GM12878 (cell line): ENCODE measurements around the gene GRIPAP1.

Experiments used
- CHD4 ChIP-seq: fragments of 200-600 bp; sonication (generic); IDR thresholded peaks from 2 replicates; pipeline ENCODE4 v1.6.1; 2016; ENCODE audit warnings: mild to moderate bottlenecking
- CTCF ChIP-seq, 3 experiments: IDR thresholded peaks in 2 of 3; conservative IDR thresholded peaks in 1 of 3; 2 replicates each; pipeline ENCODE4 v1.5.1; 2011; ENCODE audit warnings: low read depth in 3 of 3, low read length in 3 of 3, mild to moderate bottlenecking in 3 of 3, control low read depth in 2 of 3, moderate library complexity in 2 of 3, inconsistent platforms in 1 of 3, mixed read lengths in 1 of 3; ENCODE audit not compliant: control insufficient read depth in 2 of 3, insufficient read depth in 1 of 3; ENCODE audit errors: extremely low read depth in 1 of 3
- EGR1 ChIP-seq, 2 experiments: IDR thresholded peaks; 1 replicate in 1 of 2; 2 replicates in 1 of 2; pipeline ENCODE4 v1.6.1; 2011 to 2012; ENCODE audit warnings: low read depth in 2 of 2, low read length in 2 of 2, borderline replicate concordance in 1 of 2, mild to moderate bottlenecking in 1 of 2, moderate library complexity in 1 of 2
- EP300 ChIP-seq, 2 experiments: fragments of 150-350 bp in 1 of 2; IDR thresholded peaks; 2 replicates each; pipeline ENCODE4 v1.6.1; 2011 to 2012; ENCODE audit warnings: low read depth in 2 of 2, low read length in 2 of 2, borderline replicate concordance in 1 of 2, improper control_type of control experiment in 1 of 2, inconsistent platforms in 1 of 2; ENCODE audit not compliant: control insufficient read depth in 1 of 2
- POLR2A ChIP-seq: IDR thresholded peaks from 2 replicates; pipeline ENCODE4 v1.6.1; 2011; ENCODE audit warnings: low read depth, mild to moderate bottlenecking, low read length
- USF1 ChIP-seq: IDR thresholded peaks from 2 replicates; pipeline ENCODE4 v1.6.1; 2011; ENCODE audit warnings: borderline replicate concordance, low read depth, mild to moderate bottlenecking, moderate library complexity, mixed read lengths, low read length; ENCODE audit not compliant: insufficient read depth; ENCODE audit errors: extremely low read length
- ZNF24 ChIP-seq: fragments of 450-650 bp; IDR thresholded peaks from 2 replicates; pipeline ENCODE4 v1.6.1; 2017; ENCODE audit warnings: antibody characterized with exemption, mild to moderate bottlenecking
- TF ChIP-seq, protein P1 (sequence below): IDR thresholded peaks from 2 replicates; pipeline ENCODE4 v1.6.1; 2012; ENCODE audit warnings: mild to moderate bottlenecking, low read depth, low read length
- TF ChIP-seq, protein P2 (sequence below): fragments of 450-650 bp; formaldehyde crosslinking; IDR thresholded peaks from 2 replicates; pipeline ENCODE4 v1.4.0; 2020; ENCODE audit warnings: mild to moderate bottlenecking, moderate library complexity

GRCh38 chrX:49003696-49004095, 1.6 kb upstream of the GRIPAP1 start:
- no peak for TF ChIP-seq USF1
- no peak for TF ChIP-seq CHD4
- TF ChIP-seq POLR2A, result no peak
- no peak for TF ChIP-seq ZNF24
- TF ChIP-seq EGR1 (IDR thresholded peaks at IDR 0.05; ENCODE audit: borderline replicate concordance in 1 of 2, low read depth in 2 of 2, low read length in 2 of 2), result no peak
- TF ChIP-seq, protein P1, sequence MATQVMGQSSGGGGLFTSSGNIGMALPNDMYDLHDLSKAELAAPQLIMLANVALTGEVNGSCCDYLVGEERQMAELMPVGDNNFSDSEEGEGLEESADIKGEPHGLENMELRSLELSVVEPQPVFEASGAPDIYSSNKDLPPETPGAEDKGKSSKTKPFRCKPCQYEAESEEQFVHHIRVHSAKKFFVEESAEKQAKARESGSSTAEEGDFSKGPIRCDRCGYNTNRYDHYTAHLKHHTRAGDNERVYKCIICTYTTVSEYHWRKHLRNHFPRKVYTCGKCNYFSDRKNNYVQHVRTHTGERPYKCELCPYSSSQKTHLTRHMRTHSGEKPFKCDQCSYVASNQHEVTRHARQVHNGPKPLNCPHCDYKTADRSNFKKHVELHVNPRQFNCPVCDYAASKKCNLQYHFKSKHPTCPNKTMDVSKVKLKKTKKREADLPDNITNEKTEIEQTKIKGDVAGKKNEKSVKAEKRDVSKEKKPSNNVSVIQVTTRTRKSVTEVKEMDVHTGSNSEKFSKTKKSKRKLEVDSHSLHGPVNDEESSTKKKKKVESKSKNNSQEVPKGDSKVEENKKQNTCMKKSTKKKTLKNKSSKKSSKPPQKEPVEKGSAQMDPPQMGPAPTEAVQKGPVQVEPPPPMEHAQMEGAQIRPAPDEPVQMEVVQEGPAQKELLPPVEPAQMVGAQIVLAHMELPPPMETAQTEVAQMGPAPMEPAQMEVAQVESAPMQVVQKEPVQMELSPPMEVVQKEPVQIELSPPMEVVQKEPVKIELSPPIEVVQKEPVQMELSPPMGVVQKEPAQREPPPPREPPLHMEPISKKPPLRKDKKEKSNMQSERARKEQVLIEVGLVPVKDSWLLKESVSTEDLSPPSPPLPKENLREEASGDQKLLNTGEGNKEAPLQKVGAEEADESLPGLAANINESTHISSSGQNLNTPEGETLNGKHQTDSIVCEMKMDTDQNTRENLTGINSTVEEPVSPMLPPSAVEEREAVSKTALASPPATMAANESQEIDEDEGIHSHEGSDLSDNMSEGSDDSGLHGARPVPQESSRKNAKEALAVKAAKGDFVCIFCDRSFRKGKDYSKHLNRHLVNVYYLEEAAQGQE, result no peak
- TF ChIP-seq EP300 (IDR thresholded peaks at IDR 0.05; ENCODE audit: borderline replicate concordance in 1 of 2, control insufficient read depth in 1 of 2, low read depth in 2 of 2, low read length in 2 of 2), result no peak
- TF ChIP-seq, protein P2, sequence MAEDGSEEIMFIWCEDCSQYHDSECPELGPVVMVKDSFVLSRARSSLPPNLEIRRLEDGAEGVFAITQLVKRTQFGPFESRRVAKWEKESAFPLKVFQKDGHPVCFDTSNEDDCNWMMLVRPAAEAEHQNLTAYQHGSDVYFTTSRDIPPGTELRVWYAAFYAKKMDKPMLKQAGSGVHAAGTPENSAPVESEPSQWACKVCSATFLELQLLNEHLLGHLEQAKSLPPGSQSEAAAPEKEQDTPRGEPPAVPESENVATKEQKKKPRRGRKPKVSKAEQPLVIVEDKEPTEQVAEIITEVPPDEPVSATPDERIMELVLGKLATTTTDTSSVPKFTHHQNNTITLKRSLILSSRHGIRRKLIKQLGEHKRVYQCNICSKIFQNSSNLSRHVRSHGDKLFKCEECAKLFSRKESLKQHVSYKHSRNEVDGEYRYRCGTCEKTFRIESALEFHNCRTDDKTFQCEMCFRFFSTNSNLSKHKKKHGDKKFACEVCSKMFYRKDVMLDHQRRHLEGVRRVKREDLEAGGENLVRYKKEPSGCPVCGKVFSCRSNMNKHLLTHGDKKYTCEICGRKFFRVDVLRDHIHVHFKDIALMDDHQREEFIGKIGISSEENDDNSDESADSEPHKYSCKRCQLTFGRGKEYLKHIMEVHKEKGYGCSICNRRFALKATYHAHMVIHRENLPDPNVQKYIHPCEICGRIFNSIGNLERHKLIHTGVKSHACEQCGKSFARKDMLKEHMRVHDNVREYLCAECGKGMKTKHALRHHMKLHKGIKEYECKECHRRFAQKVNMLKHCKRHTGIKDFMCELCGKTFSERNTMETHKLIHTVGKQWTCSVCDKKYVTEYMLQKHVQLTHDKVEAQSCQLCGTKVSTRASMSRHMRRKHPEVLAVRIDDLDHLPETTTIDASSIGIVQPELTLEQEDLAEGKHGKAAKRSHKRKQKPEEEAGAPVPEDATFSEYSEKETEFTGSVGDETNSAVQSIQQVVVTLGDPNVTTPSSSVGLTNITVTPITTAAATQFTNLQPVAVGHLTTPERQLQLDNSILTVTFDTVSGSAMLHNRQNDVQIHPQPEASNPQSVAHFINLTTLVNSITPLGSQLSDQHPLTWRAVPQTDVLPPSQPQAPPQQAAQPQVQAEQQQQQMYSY (CRISPR knock-in tag), result no peak
- TF ChIP-seq CTCF (IDR thresholded peaks at IDR 0.05 in 2 of 3, conservative IDR thresholded peaks at IDR 0.05 in 1 of 3; ENCODE audit: control insufficient read depth in 2 of 3, extremely low read depth in 1 of 3, insufficient read depth in 1 of 3, low read depth in 3 of 3, low read length in 3 of 3), result no peak
